WTC11 (cell line): ENCODE data around the gene FBXO33.

ENCODE experiments used
- TF ChIP-seq, protein P1 (sequence below): fragments of 200-600 bp; IDR thresholded peaks from 2 replicates; pipeline ENCODE4 v1.8.0; 2022; ENCODE audit warnings: antibody characterized with exemption
- TF ChIP-seq, protein P2 (sequence below): sonication (generic); formaldehyde crosslinking; IDR thresholded peaks from 2 replicates; pipeline ENCODE4 v1.8.1; 2023; ENCODE audit warnings: mild to moderate bottlenecking, missing genetic modification reagents

DNA sequence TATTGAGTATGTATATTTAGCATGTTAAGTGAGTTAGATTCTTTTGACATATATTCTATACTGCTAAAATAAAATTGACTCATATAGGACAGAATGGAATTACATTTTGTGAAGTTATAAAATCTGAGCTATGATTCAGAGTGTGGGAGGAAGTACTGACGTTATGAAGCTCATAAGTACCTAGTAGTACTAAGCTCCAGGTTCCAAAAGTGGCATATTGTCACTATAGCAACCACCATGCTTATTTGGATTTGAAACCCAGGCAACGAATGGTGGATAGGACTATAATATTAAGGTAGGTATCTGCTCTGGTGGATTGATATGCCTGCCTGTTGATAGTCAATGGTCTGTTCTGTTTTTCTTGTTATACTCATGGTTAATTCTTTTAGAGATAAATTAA is 2.2 kb upstream of the FBXO33 start:
- TF ChIP-seq, protein P1, sequence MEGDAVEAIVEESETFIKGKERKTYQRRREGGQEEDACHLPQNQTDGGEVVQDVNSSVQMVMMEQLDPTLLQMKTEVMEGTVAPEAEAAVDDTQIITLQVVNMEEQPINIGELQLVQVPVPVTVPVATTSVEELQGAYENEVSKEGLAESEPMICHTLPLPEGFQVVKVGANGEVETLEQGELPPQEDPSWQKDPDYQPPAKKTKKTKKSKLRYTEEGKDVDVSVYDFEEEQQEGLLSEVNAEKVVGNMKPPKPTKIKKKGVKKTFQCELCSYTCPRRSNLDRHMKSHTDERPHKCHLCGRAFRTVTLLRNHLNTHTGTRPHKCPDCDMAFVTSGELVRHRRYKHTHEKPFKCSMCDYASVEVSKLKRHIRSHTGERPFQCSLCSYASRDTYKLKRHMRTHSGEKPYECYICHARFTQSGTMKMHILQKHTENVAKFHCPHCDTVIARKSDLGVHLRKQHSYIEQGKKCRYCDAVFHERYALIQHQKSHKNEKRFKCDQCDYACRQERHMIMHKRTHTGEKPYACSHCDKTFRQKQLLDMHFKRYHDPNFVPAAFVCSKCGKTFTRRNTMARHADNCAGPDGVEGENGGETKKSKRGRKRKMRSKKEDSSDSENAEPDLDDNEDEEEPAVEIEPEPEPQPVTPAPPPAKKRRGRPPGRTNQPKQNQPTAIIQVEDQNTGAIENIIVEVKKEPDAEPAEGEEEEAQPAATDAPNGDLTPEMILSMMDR: no peak
- TF ChIP-seq, protein P2, sequence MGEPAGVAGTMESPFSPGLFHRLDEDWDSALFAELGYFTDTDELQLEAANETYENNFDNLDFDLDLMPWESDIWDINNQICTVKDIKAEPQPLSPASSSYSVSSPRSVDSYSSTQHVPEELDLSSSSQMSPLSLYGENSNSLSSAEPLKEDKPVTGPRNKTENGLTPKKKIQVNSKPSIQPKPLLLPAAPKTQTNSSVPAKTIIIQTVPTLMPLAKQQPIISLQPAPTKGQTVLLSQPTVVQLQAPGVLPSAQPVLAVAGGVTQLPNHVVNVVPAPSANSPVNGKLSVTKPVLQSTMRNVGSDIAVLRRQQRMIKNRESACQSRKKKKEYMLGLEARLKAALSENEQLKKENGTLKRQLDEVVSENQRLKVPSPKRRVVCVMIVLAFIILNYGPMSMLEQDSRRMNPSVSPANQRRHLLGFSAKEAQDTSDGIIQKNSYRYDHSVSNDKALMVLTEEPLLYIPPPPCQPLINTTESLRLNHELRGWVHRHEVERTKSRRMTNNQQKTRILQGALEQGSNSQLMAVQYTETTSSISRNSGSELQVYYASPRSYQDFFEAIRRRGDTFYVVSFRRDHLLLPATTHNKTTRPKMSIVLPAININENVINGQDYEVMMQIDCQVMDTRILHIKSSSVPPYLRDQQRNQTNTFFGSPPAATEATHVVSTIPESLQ: no peak
